HepG2 (cell line): Measurements from ENCODE around the gene NAA30. TPM values are rescaled to one million over a fixed set of nuclear protein-coding genes. Genes with fewer than 3 reads are reported as not detected.

Source experiments
- ATAC-seq: fragments of 200-7000 bp; cut with Tn5 transposase; 3 replicates; pipeline ENCODE4 v1.9.1; 2020; ENCODE audit warnings: mild to moderate bottlenecking, moderate library complexity
- BruUV-seq: library from RNA; stranded (reverse); fragments of 400-500 nt; replicated peaks from 2 replicates; lab custom pipeline; 2021; lab: Mats Ljungman, UMichigan
- CTCF ChIA-PET: fragments of 300-600 bp; formaldehyde crosslinking; extraction: SDS; loops from one replicate; lab custom pipeline; 2021; ENCODE audit warnings: low total read pairs, inconsistent platforms, low intra/inter-chr PET ratio; lab: Yijun Ruan, JAX
- POLR2A ChIA-PET: fragments of 350-600 bp; sonication (Branson Sonifier 250); formaldehyde crosslinking; loops from one replicate; lab custom pipeline; 2020; ENCODE audit warnings: antibody characterized with exemption, inconsistent platforms; lab: Yijun Ruan, JAX
- DNase-seq: peaks from one replicate; pipeline ENCODE4 v3.0.0-alpha.2; 2015; ENCODE audit warnings: low spot score
- FAIRE-seq: peaks from 3 replicates; lab custom pipeline; 2011; peaks lifted over from hg19 to GRCh38; lab: Jason Lieb, UNC
- H2AFZ ChIP-seq: one replicate; pipeline ENCODE4 v1.6.1; 2011; ENCODE audit warnings: low read length, inconsistent platforms
- H3K27ac ChIP-seq: fragments of 300-600 bp; 3 replicates; pipeline ENCODE4 v1.8.0; 2011; ENCODE audit warnings: mixed run types, mild to moderate bottlenecking, mixed read lengths, low read length, inconsistent platforms; ENCODE audit not compliant: insufficient read depth; ENCODE audit errors: extremely low read length
- H3K27me3 ChIP-seq, 2 experiments: fragments of 200-600 bp in 1 of 2; 2 replicates in 1 of 2; 3 replicates in 1 of 2; pipeline versions ENCODE4 v1.6.0 to v1.8.0; 2011; ENCODE audit warnings: low read length in 2 of 2, mild to moderate bottlenecking in 2 of 2, moderate library complexity in 2 of 2, inconsistent platforms in 1 of 2; ENCODE audit not compliant: insufficient read depth in 2 of 2, control insufficient read depth in 1 of 2
- H3K36me3 ChIP-seq, 2 experiments: fragments of 200-600 bp in 1 of 2; replicated peaks in 1 of 2; 2 replicates in 1 of 2; 3 replicates in 1 of 2; pipeline versions ENCODE4 v1.5.1 to v1.8.0; 2011; ENCODE audit warnings: low read length in 2 of 2, inconsistent platforms in 1 of 2; ENCODE audit not compliant: insufficient read depth in 2 of 2, control insufficient read depth in 1 of 2
- H3K4me1 ChIP-seq: 2 replicates; pipeline ENCODE4 v1.5.1; 2012; ENCODE audit warnings: low read length, inconsistent platforms; ENCODE audit not compliant: insufficient read depth
- H3K4me2 ChIP-seq: 2 replicates; pipeline ENCODE4 v1.6.0; 2011; ENCODE audit warnings: low read depth, low read length, inconsistent platforms
- H3K4me3 ChIP-seq, 3 experiments: fragments of 200-600 bp in 1 of 3; sonication (generic), shearing (Covaris generic) in 1 of 3; replicated peaks in 1 of 3; 2 replicates each; pipeline ENCODE4 v1.5.1; 2011 to 2016; ENCODE audit warnings: low read length in 3 of 3, inconsistent platforms in 2 of 3, low read depth in 2 of 3, mild to moderate bottlenecking in 2 of 3, control low read depth in 1 of 3, mixed read lengths in 1 of 3; ENCODE audit not compliant: insufficient read depth in 1 of 3
- H3K79me2 ChIP-seq: one replicate; pipeline ENCODE4 v1.6.1; 2011; ENCODE audit warnings: low read length, inconsistent platforms; ENCODE audit not compliant: insufficient read depth
- H3K9ac ChIP-seq: 2 replicates; pipeline ENCODE4 v1.6.0; 2011; ENCODE audit warnings: mild to moderate bottlenecking, low read depth, low read length, inconsistent platforms; ENCODE audit not compliant: insufficient read depth
- H3K9me3 ChIP-seq: 2 replicates; pipeline ENCODE4 v1.5.1; 2012; ENCODE audit warnings: mild to moderate bottlenecking, low read length
- H4K20me1 ChIP-seq: 2 replicates; pipeline ENCODE4 v1.6.0; 2011; ENCODE audit warnings: inconsistent platforms, mild to moderate bottlenecking, low read length, moderate library complexity; ENCODE audit not compliant: insufficient read depth
- FOXA1 ChIP-seq, 2 experiments: fragments of 450-650 bp in 1 of 2; sonication (generic) in 1 of 2; formaldehyde crosslinking in 1 of 2; IDR thresholded peaks; 2 replicates each; pipeline versions ENCODE4 v1.4.0 to v1.6.1; 2016 to 2020; ENCODE audit warnings: missing genetic modification reagents in 1 of 2
- PATZ1 ChIP-seq: sonication (generic); formaldehyde crosslinking; IDR thresholded peaks from 2 replicates; pipeline ENCODE4 v1.4.0; 2020; ENCODE audit warnings: missing genetic modification reagents
- PTBP1 ChIP-seq: fragments of 200-400 bp; formaldehyde crosslinking; IDR thresholded peaks from 2 replicates; pipeline ENCODE4 v1.6.1; 2018; ENCODE audit warnings: low read length, low read depth; ENCODE audit not compliant: poor library complexity, severe bottlenecking
- TAF15 ChIP-seq: fragments of 200-400 bp; formaldehyde crosslinking; IDR thresholded peaks from one replicate; pipeline ENCODE4 v1.6.1; 2018; ENCODE audit warnings: mild to moderate bottlenecking, low read depth, low read length; ENCODE audit not compliant: poor library complexity, severe bottlenecking
- WGBS: methylation state at CpG from one replicate; pipeline ENCODE4 v1.1.6; 2017; ENCODE audit warnings: low lambda C conversion rate; 5-methylcytosine and 5-hydroxymethylcytosine counted together
- in situ Hi-C: cut with HindIII; loops from 2 replicates; pipeline ENCODE4 v1.10.0; 2017; ENCODE audit warnings: low pct_unique_long_range_greater_than_20kb; ENCODE audit not compliant: extremely low pct_ligation_motif_present
- intact Hi-C: fragments of 100-400 bp; cut with micrococcal nuclease; formaldehyde crosslinking; loops from one replicate; pipeline ENCODE4 v1.10.0; 2022; ENCODE audit not compliant: unreplicated experiment
- polyA plus RNA-seq, 8 experiments: library from polyadenylated mRNA; depleted of rRNA in 3 of 8; stranded (reverse) in 7 of 8; unstranded in 1 of 8; fragments of >200 nt; fragmentation: Illumina TruSeq in 4 of 8; extraction: Trizol in 4 of 8; gene quantifications; 2 replicates each; pipeline versions ENCODE4 v1.2.1 to v1.2.3, GENCODE V29; 2011 to 2016; ENCODE audit warnings: low read depth in 4 of 8, missing spikeins in 1 of 8, mixed read lengths in 1 of 8; ENCODE audit not compliant: insufficient read depth in 1 of 8
- total RNA-seq, 5 experiments: library from RNA; depleted of rRNA; stranded (reverse); fragments of >200 nt; fragmentation: Illumina TruSeq; extraction: Trizol; gene quantifications; 2 replicates each; pipeline ENCODE4 v1.2.3, GENCODE V29; 2016; ENCODE audit warnings: low read depth in 1 of 5

The NAA30 gene
- total and polyA plus RNA-seq, 2 of the 13 experiments (the other 11 are each of a cell fraction or from before 2014, with no cell fraction given): 10.8 to 18.4 TPM

GRCh38 chr14:57391517-57392195 lies 1.3 kb downstream of the NAA30 start:
- in situ Hi-C loops (no loop called here), intact Hi-C loops (loop anchor here (2.0 to 5.0 kb wide), 2 partner anchors 45 to 124 kb away; partner anchors contain the start of genes AP5M1 and EXOC5)
- WGBS: 2% methylated on average over 18 of the region's 23 CpGs
- Histone ChIP-seq H3K4me1 (peaks cover 35% of the 10 kb centered on the region), H3K9ac (peak overlapping the region; percentile 86), H4K20me1 (peaks cover 7% of the 10 kb centered on the region; the same call in 1 of the 2 replicates), H3K4me3 (peak overlapping the region; percentile 89 to 95 (median 94)), H3K36me3 (0 out of 5 replicates have a peak, but pooled peaks cover 0 to 2% of the 10 kb centered on the region in 2 experiments), H3K4me2 (peak overlapping the region; percentile 83), H2AFZ (no peak overlapping the region), H3K9me3 (no peaks in the 10 kb centered on the region), H3K27me3 (no peaks in the 10 kb centered on the region), H3K27ac (peak overlapping the region; percentile 81), H3K79me2 (peaks cover 43% of the 10 kb centered on the region)
- CTCF ChIA-PET: no interaction called here
- BruUV-seq: no TSS peak
- DNase-seq: no peak
- peak; percentile 36 for ATAC-seq
- TF ChIP-seq PATZ1 (CRISPR knock-in tag) (0 out of 2 replicates have a peak, but pooled peaks have one; percentile 31), FOXA1 (IDR thresholded peaks at IDR 0.05) (no peak), FOXA1 (CRISPR knock-in tag; IDR thresholded peaks at IDR 0.05) (0 out of 2 replicates have a peak, but pooled peaks have one; percentile 21), TAF15 (no peak), PTBP1 (peak; percentile 4)
- no peak for FAIRE-seq
- POLR2A ChIA-PET: interaction anchor here (1.3 to 2.5 kb wide), 4 partner anchors 8 to 812 kb away, joined by 4 to 10 read pairs (median 5); partner anchors contain the start of gene TMEM260
